ENCODE measurements around the gene UNCX. TPM values are rescaled to one million over a fixed set of nuclear protein-coding genes. Genes with fewer than 3 reads are reported as not detected.

UNCX gene
- total and polyA plus RNA-seq, 9 of the 15 experiments (the other 6 are each of a cell fraction or from before 2014, with no cell fraction given) = not detected

GRCh38 chr7:1241603-1242255 lies 9.1 kb downstream of the UNCX start:
- no peak overlapping the region for H3K4me2 ChIP-seq (ENCODE audit: insufficient read depth, low read length)
- no peak overlapping the region for H2AFZ ChIP-seq (ENCODE audit: low read depth, low read length)
- no peaks in the 10 kb centered on the region for H3K79me2 ChIP-seq (ENCODE audit: control insufficient read depth, insufficient read depth, low read length)
- H4K20me1 ChIP-seq (replicated peaks; ENCODE audit: control insufficient read depth, insufficient read depth, low read length) = peaks cover 5% of the 10 kb centered on the region; the same call in 1 of the 2 replicates
- POLR2A ChIA-PET = interaction anchor here (0.6 to 0.9 kb wide), 5 partner anchors 11 to 162 kb away, joined by 3 to 4 read pairs (median 3); no protein-coding TSS in a partner anchor
- no peak for FAIRE-seq
- CTCF ChIA-PET (ENCODE audit: low intra/inter-chr PET ratio) = no interaction called here
- no peaks in the 10 kb centered on the region for H3K9me1 ChIP-seq (ENCODE audit: control insufficient read depth, insufficient read depth, low read length)
- no TSS peak for BruUV-seq (replicated peaks)
- H3K9me3 ChIP-seq (replicated peaks; ENCODE audit: control insufficient read depth, insufficient read depth, low read depth, low read length) = no peaks in the 10 kb centered on the region
- H3K9ac ChIP-seq (ENCODE audit: insufficient read depth in 1 of 2, low read depth in 2 of 2, low read length in 2 of 2) = no peak overlapping the region
- H3K27me3 ChIP-seq (ENCODE audit: control insufficient read depth in 2 of 2, insufficient read depth in 2 of 2, low read length in 2 of 2) = peaks cover 75 to 80% of the 10 kb centered on the region in 2 experiments; a peak in 4 of 5 replicates
- in situ Hi-C loops (cut with MboI) = no loop called here
- H3K36me3 ChIP-seq (ENCODE audit: control insufficient read depth, insufficient read depth, low read length) = no peaks in the 10 kb centered on the region
- no peak overlapping the region for H3K27ac ChIP-seq (ENCODE audit: extremely low read depth, low read depth, low read length)
- H3K4me1 ChIP-seq (replicated peaks in 1 of 2; ENCODE audit: control insufficient read depth in 2 of 2, insufficient read depth in 2 of 2, low read length in 2 of 2) = peaks cover 0 to 30% of the 10 kb centered on the region in 2 experiments; a peak in 2 of 5 replicates
- 13% methylated on average over 46 of the region's 51 CpGs for WGBS (ENCODE audit: insufficient coverage, low coverage, missing lambda C conversion rate)
- H3K4me3 ChIP-seq = no peak overlapping the region
- DNase-seq (ENCODE audit: extremely low read depth in 1 of 4, low spot score in 3 of 4) = no peak
- intact Hi-C loops (cut with micrococcal nuclease) = no loop called here
- no peak for ATAC-seq
- TF ChIP-seq SNRNP70 (optimal IDR thresholded peaks at IDR 0.05; ENCODE audit: low read depth, low read length) (no peak), ELF1 (tag; IDR thresholded peaks at IDR 0.05) (no peak), ZBTB9 (CRISPR knock-in tag; IDR thresholded peaks at IDR 0.05) (no peak), CBFA2T3 (IDR thresholded peaks at IDR 0.05) (no peak), POLR2H (tag; IDR thresholded peaks at IDR 0.05; ENCODE audit: low read depth) (no peak), ZKSCAN1 (IDR thresholded peaks at IDR 0.05; ENCODE audit: low read depth, low read length) (no peak), ZNF407 (IDR thresholded peaks at IDR 0.05; ENCODE audit: low read depth) (no peak), ATF3 (IDR thresholded peaks at IDR 0.05) (no peak), ATF3 (CRISPR knock-in tag; conservative IDR thresholded peaks at IDR 0.05) (no peak), CC2D1A (IDR thresholded peaks at IDR 0.05) (no peak)
